GM19238 (cell line): ENCODE data around the gene NTN5.
"Not testable (repeated sequence)": the region's sequence is repeated elsewhere in the genome, so short reads cannot be mapped to it uniquely, and the experiment has no call there.

Source experiments
- DNase-seq: peaks from one replicate; pipeline ENCODE4 v3.0.0; 2011; ENCODE audit warnings: low spot score; ENCODE audit not compliant: insufficient read length

The NTN5 gene

DNA sequence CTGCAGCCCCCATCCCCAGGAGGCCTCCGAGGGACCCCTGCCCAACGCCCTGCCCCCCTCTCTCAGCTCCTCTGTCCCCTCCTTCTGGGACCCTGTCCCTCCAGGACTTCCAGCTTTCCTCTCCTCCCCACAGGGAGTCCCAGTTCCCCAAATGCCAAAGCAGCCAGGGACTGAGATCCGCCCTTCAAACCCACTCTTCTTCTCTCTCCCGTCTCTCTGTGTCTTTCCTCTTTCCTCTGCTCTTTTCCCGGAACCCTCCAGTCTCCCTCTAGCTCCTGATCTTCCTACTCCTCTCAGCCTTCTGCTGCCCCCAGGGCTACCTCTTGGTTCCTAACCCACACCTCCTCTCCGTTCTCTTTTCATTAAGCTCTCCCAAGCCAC is 27.2 kb downstream of the NTN5 start:
- no peak for DNase-seq

DNA sequence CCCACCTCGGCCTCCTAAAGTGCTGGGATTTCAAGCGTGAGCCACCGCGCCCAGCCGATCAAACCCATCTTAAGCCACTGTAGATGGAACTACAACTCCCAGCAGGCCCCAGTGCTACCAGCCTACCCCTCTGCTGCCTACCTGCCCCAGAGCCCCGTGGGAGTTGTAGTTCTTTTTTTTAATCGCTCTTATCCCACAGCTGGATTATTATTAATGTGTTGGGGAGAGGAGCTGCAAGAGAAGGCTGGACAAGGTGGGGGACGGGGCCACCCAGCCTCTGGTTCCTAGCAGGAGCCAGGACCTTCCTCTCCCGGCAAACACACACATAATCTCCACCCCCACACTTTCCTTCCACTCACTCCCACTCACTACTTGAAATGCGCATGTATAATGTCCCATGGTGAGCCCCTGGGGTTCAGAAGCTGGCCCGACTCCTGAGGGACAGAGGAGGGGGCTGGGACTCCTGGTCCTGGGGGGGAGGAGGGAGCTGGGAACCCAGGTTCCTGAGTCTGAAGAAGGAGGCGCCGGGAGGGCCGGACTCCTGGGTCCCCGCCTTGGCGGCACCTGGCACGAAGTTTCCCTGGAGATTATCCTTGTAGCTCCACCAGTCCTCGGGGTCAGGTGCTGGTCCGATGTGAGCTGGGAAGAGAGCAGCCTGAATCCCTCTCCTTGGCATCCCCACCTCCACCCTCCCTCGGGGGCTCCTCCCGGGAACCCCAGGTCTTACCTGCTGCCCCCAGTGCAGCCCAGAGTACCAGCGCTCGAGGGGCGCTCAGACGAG is 27.8 kb downstream of the NTN5 start:
- DNase-seq = no peak

DNA sequence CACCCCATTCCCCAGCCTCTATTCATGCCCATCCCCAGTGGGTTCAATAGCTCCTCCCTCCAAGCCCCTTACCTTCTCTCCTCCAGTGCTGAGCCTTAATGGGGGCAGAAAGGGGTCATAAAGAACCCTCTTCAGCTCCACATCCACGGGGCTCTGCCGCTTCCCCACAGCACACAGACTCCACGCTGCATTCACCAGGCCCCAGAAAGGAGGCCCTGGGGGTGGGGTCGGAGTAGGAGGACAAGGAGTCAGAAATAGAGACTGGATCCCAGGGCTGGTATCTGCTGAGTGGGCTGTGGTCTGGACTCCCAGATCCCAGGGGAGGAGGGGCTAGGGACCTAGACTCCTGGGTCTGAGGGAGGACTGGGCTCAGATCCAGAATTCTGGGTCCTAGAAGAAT is 28.5 kb downstream of the NTN5 start:
- no peak for DNase-seq

DNA sequence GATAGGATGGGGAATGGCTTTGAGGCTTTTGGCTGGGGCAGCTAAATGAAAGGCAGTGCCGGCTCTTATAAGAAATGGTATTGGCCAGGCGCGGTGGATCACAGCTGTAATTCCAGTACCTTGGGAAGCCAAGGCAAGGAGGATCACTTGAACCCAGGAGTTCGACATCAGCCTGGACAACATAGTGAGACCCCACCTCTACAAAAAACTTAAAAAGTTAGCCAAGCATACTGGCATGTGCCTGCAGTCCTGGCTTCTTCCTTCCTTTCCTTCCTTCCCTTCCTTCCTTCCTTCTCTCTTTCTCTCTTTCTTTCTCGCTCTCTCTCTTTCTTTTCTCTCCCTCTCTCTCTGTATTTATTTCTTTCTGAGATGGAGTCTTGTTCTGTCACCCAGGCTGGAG is 30.0 kb downstream of the NTN5 start:
- DNase-seq = no peak

DNA sequence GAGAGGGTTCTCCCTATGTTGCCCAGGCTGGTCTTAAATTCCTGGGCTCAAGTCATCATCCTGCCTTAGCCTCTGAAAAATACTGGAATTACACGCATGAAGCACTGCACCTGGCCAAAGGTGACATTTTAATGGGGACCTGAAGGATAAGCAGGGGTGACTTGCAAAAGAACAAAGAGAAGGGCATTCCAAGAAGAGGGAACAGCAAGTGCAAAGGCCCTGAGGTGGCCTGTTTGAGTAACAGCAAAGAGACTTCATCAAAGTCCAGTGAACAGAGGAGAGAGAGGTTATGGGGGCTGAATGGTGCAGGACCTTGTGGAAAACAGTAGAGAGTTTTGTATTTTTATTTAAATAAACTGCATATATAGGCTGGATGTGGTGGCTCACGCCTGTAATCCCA is 31.0 kb downstream of the NTN5 start:
- DNase-seq = no peak

DNA sequence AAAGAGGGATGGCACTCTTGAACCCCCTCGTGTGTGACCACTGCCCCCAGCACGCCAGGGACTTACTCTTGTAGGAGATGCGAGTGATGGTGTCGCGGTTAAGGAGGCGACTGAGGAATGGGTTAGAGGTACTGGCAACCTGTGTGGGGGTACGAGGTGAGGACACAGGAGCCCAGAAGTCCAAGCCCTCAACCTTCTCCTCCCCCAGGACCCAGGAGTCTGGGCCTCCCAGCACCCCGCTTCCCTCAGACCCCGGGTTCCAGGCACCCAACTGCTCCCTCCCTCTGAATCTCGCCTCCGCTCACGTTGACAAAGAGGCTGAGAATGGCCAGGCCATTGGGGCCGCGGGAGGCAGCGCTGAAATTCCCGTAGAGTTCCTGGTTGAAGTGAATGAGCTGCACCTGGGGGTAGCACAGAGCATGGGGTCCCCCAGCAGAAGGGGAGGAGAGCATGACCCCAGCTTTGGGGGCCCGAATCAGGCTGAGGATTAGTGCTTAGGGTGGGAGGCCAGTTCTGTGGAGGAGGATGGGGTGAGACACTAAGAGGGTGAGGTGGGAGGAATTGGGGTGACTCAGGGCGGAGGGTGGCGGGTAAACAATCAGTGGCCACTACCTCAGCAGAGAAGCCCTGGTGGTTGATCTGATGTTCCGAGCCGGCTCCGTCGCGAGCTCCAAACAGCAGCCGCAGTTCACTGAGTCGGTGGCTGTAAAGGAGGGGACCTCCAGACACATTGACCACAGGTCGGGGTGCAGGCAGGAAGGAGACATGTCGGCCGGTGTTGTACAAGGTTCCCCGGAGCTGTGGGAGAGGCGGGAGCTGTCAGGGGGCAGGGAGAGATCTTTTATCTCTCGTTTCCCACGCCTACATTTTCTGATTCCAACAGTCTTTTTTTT is 33.1 kb downstream of the NTN5 start:
- no peak for DNase-seq

DNA sequence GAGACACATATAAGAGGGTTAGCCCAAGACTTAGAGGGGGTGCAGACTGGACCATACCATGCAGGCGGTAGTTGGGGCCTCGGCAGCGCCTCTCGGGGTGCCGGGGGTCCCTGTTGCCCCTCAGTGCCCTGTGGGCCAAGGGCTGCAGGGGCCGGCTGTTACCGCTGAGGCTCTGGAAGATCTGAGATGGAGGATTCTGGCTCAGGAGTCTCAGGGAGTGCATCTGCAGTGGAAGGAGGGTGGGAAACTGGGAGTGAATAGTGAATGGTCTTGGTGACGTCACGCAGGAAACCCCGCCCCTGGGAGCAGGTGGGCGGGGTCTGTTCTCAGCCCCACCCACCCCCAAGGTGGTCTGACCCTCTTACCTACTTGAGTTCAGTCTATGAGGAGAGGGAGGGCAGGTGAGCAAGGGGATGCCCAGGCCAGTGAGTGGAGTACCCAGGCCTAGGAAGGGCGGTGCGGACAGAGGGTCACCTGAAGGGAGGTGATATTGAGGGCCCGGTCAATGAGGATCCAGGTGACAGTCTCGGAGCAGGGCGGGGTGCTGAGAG is 33.9 kb downstream of the NTN5 start:
- DNase-seq = no peak

DNA sequence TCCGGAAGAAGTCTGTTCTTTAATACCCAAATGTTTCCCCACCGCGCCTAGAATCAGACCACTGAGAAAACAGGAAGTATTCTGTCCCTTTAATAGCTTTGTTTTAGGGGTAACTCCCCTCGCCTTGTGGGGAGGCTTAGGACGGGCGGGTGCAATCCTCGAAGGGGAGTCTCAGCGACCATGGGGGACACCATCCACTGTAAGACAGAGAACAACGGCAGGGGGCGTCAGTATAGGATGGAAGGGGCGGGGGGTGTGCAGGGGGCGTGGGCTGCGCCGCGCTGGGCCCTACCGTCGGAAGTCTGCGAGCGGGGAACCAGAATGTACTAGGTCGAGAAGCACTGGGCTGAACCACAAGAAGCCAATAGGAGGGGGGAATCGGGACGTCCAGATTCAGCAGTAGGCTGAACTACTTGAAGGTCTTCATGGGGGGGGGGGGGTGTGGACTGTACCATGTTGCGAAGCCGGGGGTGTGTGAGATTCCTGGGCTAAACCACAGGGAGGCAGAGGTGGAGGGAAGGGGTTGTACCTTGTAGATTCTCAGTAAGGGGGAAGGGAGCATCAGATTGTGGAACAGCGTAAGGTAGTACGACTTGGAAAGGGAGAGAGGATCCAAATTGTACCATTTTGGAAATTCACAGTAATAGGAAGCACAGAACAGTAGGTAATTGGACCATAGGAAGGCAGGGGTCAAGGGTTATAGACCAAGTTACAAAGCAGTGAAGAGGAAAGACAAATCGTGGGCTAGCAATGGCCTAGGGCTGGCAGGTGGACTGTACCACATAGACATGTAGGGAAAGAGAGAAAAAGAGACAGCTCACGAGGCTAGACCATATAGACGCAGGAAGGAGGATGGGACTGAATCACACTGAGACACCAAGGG is 34.6 kb downstream of the NTN5 start:
- peak; percentile 69 for DNase-seq

DNA sequence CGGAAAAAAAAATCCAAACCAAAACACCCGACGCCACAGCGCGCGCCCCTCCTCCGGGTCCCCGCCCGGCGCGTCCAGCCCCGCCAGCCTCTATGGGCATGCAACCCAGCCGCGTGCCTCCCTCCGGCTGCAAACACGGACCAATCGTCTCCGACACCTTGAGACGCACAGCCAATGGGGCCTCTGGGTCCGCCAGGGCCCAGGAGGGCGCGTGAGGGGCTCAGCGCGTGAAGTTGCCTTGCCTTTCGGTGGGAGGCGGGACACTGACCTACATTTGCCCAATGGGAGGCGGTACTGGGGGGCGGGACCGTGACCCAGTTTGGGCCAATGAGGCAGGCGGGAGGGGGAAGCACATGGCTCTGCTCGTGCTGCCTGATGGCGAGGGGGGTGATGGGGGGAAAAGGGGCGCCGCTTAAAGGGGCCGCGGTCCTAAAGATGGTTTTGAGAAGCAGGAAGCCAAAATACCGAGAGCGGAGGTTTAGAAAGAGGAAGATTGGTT is 35.3 kb downstream of the NTN5 start:
- DNase-seq = peak; percentile 94

DNA sequence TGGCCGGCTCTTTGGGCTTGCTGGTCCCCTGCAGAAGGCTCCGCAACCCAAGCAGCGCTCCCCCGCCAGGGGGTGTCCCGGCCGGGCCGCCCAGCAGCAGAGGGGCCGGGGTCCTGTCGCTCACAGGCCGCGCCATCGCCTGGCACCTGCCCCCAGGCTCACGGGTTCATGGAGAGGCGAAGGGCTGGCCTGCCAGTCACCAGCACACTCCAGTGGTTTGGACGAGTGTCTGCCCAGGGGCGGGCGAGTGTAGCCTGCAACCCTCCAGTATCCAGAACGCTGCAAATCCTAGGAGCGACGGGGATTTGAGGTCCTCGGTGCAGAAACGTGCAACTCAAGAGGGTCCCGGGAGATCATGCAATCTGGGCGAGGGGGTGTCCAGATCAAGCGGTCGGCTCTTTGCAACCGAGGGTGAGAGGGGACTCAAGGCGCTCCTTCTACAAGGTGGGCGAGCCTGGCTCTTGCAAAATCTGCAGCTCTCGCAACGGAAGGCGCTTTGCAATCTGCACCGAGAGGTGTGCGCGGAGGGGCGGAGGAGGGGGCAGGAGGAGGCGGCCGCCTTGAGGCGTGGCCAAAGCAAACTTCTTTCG is 35.9 kb downstream of the NTN5 start, which contains the start of gene DBP:
DBP (minus strand) TSS at position 521 of the 590 bp plus-strand sequence; CDS start at position 136, 385 bp downstream.
- DNase-seq = no peak

DNA sequence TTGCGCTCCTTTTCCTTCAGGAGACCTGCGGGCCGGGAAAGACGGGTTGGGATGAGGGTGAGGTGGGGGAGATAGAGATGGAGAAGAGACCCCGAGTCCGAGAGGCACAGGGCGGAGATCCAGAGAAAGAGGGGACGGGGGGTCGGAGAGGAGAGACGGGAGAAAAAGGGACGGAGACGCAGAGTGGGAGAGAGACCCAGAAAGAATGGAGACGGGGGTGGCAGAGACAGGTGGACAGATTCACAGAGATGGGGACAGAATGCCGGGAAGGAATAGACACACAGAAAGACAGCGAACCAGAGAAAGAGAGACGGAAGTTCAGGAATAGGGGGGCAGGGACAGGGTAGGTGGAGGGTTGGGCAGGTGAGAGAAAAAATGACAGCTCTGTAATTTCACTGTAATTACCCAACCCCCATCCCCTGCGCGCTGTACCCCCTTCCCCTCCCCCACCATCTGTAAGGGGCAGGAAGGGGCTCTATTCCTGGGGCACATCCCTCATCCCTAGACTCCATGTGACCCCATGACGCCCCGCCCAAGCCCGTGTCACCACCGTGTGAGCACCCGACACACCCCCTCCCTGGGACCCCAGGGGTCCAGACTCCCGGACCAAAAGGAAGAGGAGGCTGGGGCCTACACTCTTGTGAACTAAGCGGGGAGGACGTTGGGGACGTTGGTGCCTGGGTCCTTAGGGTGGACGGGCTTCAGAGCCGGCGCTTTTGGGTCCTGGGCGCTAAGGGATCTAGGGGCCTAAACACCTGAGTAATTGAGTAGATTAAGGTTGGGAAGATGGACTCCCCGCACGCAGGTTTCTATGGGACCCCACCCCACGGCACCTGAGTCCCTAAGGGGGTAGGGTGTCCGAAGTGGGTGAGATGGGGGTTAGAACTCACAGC is 36.6 kb downstream of the NTN5 start:
- DNase-seq = no peak

DNA sequence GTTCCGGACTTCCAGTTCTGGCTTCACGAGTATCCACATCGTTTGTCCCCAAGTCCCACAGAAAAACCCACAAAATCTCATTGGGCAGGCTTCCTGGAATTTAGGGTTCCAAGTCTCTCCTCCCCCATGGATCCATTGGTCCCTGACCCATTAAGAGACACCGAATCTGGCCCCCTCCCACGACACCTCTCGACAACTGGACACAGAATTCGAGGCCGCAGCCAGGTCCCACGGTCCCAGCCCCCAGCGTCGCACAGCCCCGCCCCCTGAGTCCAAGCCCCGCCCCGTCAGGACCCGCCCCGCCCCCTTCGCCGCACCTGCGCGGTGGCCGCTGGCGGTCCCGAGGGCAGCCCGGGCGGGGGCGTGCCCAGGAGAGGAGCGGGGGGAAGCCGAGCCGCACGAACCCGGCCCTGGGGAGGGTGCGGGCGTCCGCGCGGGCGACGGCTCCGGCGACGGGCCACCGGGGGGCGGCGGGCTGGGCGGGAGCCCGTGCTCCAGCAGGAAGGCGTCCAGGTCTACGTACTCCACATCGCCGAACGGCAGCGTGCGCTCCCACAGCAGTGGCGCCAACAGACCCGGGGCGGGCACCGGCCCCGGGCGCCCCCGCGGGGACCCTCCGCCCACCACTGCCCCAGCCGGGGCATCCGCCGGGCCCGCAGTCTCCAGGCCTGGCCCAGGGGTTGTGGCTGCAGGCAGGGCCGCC is 37.4 kb downstream of the NTN5 start:
- DNase-seq = peak; percentile 75

DNA sequence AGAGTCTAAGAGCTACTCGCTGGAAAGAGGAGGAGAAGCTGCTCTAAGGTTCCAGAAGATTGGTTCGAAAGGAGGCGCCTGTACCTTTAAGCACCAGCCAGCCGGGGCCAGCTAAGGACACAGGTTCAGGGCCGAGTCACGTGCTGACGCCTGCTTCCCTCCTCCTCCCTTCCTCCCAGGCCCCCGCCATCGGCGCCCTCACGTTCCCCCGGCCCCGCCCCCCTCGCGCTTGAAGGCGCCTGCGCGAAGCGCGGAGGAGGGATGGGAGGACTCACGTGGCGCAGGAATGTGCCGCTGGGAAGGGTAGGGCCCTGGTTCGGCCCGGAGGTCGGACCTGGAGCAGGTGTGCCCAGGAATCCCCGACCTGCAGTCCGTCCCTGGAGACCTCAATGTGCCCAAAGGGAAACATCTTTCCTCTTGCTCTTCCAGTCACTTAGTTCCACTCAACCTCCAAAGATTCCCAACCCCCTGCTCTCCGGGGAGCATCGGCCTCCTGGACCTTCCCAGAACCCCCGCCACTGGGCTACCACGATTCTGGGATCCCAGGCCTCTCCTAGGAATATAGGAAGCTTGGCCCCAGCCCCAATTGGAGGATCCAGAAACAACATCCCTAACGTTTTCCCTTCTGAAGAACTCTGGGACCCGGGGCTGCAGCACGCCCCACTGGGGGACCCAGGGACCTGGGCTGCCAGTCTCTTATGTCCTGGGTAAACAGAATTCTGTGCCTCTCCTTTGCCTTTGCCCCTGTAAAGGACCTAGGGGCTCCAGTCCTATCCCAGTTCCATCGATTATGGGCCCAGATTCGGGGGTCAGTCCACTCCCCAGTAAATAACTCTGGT is 38.2 kb downstream of the NTN5 start:
- DNase-seq = peak; percentile 88

DNA sequence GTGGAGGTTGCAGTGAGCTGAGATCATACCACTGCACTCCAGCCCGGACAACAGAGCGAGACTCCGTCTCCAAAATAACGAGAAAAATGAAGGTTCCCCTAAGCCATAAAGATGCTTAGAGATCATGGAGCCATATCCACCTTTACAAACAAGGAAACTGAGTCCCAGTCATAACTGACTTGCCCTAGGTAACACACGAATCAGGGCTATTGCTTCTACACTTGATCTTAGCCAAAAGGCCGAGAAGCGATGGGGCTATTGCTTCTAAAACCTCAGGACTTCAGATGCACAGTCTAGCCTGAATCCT is 38.8 kb downstream of the NTN5 start:
- no peak for DNase-seq

DNA sequence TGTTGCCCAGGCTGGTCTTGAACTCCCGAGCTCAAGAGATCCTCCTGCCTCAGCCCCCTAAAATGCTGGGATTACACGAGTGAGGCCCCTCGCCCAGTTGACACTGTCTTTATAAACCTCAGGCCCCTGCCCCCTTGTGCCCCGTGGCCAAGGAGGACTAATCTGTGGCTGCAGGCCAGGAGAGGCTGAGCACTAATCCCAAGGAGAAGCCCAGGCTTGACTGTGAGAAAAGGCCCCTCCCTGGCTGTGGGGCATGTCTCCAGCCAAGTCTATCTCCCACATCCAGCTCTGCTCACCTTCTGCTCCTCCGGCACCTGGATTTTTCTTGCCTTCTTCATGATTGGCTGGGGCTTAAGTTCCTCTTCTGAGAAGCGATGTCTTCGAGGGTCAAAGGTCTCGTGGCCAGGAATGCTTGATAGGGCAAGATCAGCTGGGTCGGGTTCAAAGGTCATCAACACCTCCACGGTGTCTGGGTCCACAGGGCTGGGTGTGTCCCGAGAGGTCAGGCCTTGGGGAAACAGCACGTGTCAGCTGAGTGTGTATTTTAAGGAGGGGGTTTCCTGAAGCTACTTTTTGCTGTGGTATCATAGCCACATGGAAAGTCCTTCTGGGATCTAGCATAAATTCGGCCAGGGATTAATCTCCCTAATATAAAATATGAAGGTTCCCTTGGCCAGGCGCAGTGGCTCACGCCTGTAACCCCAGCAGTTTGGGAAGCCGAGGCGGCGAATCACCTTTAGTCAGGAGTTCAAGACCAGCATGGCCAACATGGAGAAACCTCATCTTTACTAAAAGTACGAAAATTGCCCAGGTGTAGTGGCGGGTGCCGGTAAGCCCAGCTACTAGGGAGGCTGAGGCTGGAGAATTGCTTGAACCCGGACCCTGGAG is 39.4 kb downstream of the NTN5 start:
- DNase-seq = no peak

DNA sequence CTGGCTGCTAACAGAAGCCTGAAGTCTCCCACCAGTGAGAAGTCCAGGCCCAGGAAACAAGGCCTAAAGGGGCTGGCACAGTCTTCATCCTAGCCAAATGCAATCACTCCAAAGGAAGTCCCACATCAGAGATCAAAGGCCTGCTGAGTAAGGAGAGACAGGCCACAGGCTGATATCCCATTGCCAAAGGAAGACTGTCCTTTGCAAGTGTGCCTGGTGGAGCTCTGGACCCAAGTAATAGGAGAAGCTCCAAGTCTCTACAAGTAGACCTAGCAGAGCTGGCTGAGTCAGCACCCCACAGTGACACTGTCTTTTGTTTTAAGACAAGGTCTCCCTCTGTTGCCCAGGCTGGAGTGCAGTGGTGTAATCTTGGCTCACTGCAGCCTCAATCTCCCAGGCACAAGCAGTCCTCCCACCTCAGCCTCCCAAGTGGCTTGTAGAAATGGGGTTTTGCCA is 40.1 kb downstream of the NTN5 start:
- DNase-seq = no peak

DNA sequence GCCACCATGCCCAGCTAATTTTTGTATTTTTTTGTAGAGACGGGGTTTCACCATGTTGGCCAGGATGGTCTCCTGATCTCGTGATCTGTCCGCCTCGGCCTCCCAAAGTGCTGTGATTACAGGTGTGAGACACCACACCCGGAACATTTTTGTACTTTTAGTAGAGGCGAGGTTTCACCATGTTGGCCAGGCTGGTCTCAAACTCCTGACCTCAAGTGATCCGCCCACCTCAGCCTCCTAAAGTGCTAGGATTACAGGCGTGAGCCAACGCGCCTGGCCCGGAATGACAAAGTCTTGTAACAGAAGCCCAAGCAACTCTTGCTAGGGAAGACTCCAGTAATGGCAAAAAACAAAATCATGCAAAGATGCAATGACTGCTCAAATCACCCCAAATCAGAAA is 40.5 kb downstream of the NTN5 start:
- not testable (repeated sequence) for DNase-seq
